Measurements from ENCODE around the gene ROBO3.

The ROBO3 gene

GRCh38 chr11:124876818-124877630 lies 11.8 kb downstream of the ROBO3 start:
- DNase-seq, result no peak

DNA sequence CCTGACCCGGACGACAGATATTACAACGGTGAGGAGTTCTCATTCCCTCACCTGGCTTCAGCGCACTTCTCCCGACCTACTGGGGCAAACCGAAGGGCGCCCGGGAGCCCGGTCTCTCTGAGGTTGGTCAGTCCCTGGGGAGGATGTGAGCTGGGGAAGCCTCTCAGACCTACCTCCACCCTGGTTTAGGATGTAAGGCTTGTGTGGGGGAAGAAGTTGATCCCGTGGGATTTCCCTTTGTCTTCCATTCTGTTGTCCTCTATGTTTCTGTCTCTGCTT lies 12.3 kb downstream of the ROBO3 start:
- DNase-seq, result no peak

DNA sequence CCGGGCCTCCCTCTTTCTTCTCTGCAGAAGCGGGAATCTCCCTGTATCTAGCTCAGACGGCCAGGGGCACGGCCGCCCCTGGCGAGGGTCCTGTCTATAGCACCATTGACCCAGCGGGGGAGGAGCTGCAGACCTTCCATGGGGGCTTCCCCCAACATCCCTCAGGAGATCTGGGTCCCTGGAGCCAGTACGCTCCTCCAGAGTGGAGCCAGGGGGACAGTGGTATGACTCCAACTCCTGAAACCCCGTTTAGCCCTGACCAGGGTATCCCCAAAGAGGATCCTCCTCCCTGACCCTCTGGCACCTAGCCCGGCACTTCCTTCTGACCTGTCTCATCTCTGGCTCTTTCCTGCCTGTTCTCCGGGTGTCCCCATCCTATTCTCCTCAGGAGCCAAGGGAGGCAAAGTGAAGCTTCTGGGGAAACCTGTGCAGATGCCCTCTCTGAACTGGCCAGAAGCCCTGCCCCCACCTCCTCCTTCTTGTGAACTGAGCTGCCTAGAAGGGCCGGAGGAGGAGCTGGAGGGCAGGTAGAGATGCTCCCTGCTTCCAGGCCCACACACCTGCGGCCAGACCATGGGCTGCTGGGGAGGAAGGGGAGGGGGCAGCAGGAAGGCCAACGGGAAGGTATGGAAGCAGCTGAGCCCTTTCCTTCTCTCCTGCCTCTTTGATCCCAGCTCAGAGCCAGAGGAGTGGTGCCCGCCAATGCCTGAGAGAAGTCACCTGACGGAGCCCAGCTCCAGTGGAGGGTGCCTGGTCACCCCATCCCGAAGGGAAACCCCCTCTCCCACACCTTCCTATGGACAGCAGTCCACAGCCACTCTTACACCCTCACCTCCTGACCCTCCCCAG lies 12.9 kb downstream of the ROBO3 start:
- no peak for DNase-seq

DNA sequence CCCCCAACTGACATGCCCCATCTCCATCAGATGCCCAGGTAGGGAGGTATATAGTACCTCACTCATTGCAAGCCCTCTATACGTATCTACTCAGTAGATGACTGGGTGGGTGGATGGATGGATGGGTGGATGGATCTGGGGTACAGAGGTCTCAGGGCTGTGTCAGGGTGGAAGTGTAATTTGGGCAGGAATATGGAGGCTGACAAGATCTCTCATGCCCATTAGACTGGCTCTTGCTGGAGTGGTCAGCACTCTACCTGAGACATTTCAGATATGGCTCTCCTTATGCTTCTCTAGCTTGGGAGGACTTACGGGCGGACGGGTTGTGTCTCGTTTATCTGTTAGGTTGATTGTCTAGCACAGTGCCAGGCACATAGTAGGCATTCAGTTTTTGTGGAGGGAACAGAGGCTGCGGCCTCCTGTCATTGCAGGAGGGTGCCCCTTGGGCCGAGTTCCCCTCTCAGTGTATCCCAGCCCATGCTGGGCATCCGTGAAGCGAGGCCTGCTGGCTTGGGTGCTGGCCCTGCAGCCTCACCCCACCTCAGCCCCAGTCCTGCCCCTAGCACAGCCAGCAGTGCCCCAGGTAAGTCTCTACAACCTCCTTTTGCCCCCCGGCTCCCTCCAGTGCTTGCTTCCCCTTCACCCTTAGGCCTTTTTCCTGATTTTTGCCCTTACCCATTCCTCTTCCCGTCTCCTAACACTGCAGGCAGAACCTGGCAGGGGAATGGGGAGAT lies 13.7 kb downstream of the ROBO3 start:
- DNase-seq, result no peak

- DNase-seq, result no peak
Measured at GRCh38 chr11:124879493-124880289, 14.5 kb downstream of the ROBO3 start.

GRCh38 chr11:124880290-124880611 lies 15.0 kb downstream of the ROBO3 start:
- DNase-seq, result no peak

DNA sequence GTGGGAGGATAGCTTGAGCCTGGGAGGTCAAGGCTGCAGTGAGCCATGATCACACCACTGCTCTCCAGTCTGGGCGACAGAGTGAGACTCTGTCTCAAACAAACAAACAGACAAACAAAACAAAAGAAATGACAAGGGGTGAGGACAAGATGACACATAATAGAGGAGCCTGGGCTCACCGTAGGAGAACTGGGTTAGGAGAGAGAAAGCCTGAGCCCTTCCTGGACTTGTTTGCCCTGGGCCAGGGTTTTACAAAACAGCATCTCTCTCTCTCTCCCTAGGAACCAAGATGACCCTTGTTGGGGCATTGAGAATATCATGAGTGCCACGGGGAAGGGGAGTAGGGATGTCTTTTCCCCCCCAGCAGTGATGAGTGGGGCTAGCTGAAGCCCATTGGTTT lies 15.7 kb downstream of the ROBO3 start:
- DNase-seq, result no peak

DNA sequence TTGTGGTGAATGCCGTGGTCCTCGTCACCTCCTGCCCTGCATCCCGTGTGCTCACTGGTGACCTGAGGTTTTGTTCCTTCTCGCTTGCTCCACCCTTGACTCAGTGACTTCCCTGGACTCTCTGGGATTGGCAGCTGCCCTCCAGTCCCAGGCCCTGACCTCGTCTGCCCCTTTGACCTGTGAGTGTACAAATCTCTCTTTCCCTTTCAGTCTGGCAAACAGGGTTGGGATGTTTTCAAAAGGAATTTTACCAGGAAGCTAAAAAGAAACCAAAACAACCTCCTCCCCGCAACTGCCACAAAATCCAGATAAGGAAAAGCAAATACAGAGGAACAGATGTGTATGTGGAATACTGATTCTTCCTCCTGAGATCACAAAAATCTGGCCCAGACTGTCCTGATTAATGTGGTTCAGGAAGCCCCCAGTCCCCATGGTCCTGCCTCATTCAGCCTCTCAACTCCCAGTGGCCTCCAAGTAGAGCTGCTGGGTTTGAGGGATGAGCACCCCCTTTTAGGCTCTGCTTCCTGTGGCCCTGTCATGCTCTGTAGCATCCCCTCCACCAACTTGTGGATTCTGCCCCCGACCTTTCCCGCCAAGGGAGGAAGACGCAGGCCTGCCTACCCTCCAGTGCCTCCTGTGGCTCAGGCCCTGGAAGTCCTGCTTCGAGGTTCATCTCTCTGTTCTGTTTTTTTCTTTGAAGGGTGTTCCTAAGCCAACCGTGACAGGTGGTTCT lies 17.3 kb downstream of the ROBO3 start:
- no peak for DNase-seq

DNA sequence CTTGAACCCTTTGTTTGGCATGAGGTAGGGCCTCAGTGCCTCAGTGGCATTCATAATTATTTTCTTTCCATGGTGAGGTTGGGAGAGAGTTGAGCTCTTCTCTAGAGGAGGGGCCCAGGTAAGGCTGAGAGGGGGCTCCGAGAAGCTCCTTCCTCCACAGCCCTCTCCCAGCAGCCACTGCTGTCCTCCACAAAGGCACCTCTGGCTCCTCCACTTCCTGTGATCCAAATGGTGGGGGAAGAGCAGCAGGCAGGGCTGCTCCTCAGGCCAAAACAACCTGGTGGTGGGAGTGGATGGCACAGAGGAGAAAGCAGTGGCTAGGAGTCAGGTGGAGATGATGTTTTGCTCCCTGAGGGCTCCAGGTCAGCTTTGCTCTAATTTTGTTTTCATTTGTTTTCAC lies 19.1 kb downstream of the ROBO3 start:
- no peak for DNase-seq

- DNase-seq, result no peak
Measured at GRCh38 chr11:124884869-124885479, 19.7 kb downstream of the ROBO3 start.

DNA sequence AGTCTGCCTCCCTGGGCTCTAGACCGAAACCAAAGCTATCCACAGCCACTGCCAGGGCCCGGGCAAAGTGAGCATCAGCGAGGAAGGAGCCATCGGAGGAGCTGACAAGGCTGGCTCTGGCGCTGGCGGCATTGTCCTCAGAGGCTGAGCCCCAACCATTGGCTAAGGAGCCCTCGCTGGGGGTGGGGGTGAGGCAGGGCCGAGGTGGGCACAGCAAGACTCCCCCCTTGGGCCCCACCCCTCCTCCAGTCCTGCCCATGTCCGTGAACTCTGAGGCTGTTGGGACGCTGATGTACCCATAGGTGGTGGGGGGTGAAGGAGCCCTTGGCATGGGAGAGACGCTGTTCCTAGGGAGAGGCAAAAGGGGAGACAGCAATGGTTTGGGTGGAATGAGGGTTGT lies 21.2 kb downstream of the ROBO3 start:
- no peak for DNase-seq

DNA sequence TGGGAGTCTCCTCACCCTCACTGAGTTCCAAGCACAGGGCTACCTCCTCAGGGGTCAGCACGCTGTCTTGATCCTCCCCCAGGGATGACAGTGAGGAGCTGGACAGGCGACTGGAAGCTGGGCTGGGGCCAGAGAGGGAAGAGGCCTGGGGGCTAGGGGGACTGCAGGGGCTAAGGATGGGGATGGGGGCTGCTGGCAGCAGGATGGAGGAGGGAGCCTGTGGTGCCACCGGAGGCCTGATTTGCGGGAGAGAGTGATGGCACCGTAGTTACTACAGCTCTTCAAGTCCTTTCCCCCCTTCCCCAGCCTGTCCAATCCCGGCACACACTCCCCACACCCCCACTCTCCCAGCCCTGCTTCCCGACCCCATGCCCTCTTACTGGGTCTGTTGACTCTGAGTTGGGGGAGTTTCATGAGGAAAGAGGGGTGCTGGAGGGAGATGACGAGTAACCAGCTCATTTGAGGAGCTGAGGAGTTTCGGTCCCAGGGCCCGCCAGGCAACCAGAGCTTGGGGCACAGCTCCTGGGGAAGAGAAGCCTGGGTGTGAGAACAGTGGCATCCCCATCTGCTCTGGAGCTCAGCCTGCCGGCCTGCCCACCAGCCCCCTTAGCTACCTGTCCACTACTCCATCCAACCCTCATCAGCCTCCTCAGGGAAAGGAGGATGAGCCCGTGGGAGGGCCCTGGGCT lies 21.9 kb downstream of the ROBO3 start:
- no peak for DNase-seq

GRCh38 chr11:124887667-124888013 lies 22.4 kb downstream of the ROBO3 start:
- no peak for DNase-seq

- DNase-seq, result no peak
Measured at GRCh38 chr11:124889191-124890091, 24.2 kb downstream of the ROBO3 start.

GRCh38 chr11:124890151-124890550 lies 24.9 kb downstream of the ROBO3 start:
- no peak for DNase-seq

DNA sequence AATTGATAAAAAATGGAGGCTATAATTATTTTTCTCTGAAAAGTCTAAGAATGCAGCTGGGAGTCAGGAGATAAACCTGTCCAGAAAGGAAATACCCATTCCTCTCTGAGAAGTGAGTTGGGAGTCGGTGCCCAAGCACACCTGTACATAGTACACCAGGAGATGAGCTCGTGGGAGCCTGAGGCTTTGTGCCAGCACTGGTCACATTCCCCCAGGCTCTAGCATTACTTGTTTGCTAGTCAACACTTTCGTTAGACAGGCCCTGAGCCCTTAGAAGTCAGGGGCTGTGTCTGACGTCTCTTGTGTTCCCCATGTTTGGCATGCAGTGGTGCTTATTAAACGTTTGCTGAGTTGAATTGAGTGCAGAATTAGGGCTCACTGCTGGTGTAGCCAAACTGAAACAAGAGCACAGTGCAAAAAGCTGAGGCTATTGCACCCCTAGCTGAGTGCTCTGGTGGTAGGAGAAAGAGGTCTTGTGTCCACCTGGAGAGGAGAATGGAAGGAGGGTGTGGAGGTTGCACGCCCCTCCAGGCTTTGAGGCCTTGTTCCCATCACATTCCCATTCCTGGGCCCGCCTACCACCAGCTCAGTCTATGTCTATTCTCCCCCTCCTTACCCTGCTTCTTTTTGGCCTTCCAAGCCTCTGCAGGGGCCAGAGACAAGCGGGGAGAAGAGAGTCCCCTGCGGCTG lies 25.6 kb downstream of the ROBO3 start:
- DNase-seq, result no peak

DNA sequence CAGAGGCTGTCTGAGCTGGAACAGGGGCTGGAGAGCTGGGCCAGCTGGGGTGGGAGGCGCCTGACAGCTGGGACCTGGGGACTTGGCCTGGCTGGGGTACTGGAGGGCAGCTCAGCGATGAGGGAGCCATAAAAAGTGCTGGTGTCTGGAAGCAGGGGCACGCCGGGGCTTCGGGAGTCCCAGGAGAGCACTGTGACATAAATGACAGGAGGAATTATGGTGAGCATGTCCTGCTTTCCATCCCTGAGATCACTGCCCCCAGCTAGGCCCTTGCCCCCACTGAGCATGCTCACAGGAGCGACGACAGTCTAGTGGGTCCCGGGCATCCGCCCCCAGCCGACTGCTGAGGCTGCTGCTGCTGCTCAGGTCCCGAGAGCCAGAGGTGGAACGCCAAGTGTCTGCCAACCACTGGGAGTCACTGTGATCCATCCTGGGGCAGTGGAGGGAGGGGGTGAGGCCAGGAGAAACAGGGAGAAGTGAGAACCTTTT lies 26.2 kb downstream of the ROBO3 start:
- no peak for DNase-seq

DNA sequence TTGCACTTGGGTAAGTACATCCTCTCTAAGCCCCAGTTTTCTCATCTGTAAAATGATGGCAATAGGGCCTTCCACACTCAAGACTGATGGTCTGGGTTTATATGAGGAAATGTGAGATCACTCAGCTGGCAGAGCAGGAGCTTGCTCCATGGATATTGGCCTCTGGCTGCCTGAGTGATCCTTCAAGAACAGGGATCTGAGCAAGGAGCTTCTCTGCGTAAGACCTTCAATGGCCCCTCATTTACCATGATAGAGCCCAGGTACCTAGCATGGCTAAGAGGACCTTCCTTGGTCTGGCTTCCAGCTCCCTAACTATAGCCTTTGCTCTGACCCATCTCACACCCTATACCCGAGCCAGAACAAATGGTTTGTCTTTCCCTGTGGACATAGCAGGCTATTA lies 26.9 kb downstream of the ROBO3 start:
- DNase-seq, result no peak

DNA sequence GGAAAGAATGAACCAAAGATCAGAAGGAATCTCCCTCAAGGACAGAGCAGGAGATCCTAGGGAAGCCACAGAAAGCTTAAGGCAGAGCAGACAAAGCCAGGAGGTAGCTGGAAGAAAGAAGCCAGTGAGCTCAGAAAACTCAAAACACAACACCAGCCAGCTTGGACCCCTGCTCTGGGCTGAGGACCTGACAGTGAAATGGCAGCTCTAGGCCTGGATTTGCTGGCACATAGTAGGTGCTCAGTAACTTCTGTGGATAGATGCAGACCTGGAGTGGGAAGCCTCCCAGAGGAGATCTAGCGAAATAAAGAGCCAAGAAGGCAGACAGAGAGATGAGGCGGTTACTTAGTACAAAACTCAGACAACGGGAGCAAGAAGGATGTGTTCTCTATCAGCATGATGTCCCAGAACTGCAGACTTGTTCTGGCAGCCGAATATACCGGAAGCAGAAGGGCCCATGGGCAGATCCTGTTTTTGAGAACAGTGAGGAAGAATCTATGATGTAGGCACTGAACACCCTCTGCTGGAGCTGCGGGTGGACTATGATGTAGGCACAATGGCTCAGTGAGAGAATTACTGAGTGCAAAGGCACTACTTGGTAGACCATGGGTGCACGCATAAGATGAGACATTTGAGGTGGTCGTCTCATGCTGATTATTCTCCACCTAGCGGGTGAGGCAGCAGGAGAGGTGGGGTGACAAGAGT lies 27.7 kb downstream of the ROBO3 start:
- peak in 1 of 2 donors; percentile 63 for DNase-seq

Measured in bone marrow (tissue), 2 donors.